ENCODE measurements around the gene SCNN1G. TPM values are rescaled to one million over a fixed set of nuclear protein-coding genes. Genes with fewer than 3 reads are reported as not detected.

Gene SCNN1G
- total RNA-seq, 1 experiment from 2014 or later: not detected

DNA sequence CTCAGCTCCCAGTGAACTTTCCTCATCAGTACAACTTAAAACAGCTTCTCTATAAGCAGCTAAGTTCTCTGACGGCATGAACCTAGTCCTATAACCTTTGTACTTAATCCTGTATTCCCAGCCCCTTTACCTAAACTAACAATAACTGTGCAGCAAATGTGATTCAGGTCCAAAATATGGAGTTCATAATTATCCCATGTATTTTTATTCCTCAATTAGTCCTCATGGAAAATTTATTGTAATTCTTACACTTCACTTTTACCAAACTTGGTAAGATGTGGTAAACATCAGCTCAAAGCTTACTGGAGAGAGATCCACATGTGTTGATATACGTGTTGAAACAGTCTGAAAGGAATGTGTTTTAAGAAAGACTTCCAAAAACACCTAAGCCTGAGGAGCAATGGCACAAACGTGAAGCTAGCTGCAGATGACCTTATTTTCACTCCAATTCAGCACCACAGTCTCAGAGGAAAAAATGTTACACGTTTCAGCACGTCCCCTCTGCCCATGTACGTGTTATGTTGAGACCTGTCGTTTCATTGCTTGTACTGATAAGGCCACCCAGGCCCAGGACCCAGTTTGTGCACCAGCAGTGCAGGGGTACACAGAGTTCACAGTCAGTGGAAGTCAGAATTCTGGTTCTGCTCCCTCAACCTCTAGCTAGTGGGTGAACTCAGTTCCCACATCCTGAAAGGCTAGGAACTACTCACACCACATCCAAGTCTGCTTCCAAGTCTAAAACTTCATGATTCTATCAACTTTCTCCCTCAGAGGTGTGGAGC, 40.4 kb upstream of the SCNN1G start:
- BruUV-seq (replicated peaks): no TSS peak
- no peaks in the 10 kb centered on the region for H4K20me1 ChIP-seq (ENCODE audit: insufficient read depth)
- H3K4me2 ChIP-seq (ENCODE audit: low read length): no peak overlapping the region
- CTCF ChIA-PET: no interaction called here
- no peaks in the 10 kb centered on the region for H3K9me2 ChIP-seq (ENCODE audit: insufficient read depth)
- peaks cover 2 to 10% of the 10 kb centered on the region in 2 experiments; a peak in 2 of 4 replicates for H3K4me1 ChIP-seq (ENCODE audit: control insufficient read depth in 1 of 2, insufficient read depth in 2 of 2, low read length in 2 of 2)
- POLR2A ChIA-PET: no interaction called here
- intact Hi-C loops (cut with micrococcal nuclease): no loop called here
- no peak overlapping the region for H2AFZ ChIP-seq (ENCODE audit: low read depth, low read length, poor library complexity, severe bottlenecking)
- H3K36me3 ChIP-seq (ENCODE audit: control insufficient read depth in 1 of 2, insufficient read depth in 2 of 2, low read length in 2 of 2): no peaks in the 10 kb centered on the region
- DNase-seq (ENCODE audit: low read depth, low spot score) (no peak), ATAC-seq (no peak)
- TF ChIP-seq SP1 (IDR thresholded peaks at IDR 0.05; ENCODE audit: low read depth): no peak
- TF ChIP-seq FOSL1 (IDR thresholded peaks at IDR 0.05; ENCODE audit: low read depth): no peak
- TF ChIP-seq POLR2A (IDR thresholded peaks at IDR 0.05; ENCODE audit: borderline replicate concordance, extremely low read depth, insufficient read depth, insufficient read length): no peak
- no peak for TF ChIP-seq RAD21 (IDR thresholded peaks at IDR 0.05; ENCODE audit: low read depth)
- TF ChIP-seq, protein P1, sequence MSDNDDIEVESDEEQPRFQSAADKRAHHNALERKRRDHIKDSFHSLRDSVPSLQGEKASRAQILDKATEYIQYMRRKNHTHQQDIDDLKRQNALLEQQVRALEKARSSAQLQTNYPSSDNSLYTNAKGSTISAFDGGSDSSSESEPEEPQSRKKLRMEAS (IDR thresholded peaks at IDR 0.05): no peak
- TF ChIP-seq CBX3 (IDR thresholded peaks at IDR 0.05; ENCODE audit: low read depth): no peak
- no peak for TF ChIP-seq ZFX (IDR thresholded peaks at IDR 0.05)
- no peak for TF ChIP-seq YY1 (IDR thresholded peaks at IDR 0.05; ENCODE audit: extremely low read depth, insufficient replicate concordance, low read depth, low read length)
- no peak for TF ChIP-seq CEBPB (IDR thresholded peaks at IDR 0.05; ENCODE audit: low read depth)
- TF ChIP-seq SRF (IDR thresholded peaks at IDR 0.05; ENCODE audit: low read depth): no peak
- TF ChIP-seq ELF1 (IDR thresholded peaks at IDR 0.05; ENCODE audit: borderline replicate concordance, low read depth): no peak
- H3K4me3 ChIP-seq (replicated peaks in 1 of 2; ENCODE audit: low read depth in 1 of 2, low read length in 2 of 2): no peak overlapping the region
- H3K9ac ChIP-seq (ENCODE audit: low read length): no peak overlapping the region
- peaks cover 99% of the 10 kb centered on the region for H3K79me2 ChIP-seq (ENCODE audit: insufficient read depth, low read length)
- RAD21 ChIA-PET (ENCODE audit: low non-redundant PET in 1 of 2, low total read pairs in 2 of 2, uncharacterized antibody in 2 of 2, unreplicated experiment in 2 of 2): no interaction called here
- H3K27ac ChIP-seq (ENCODE audit: low read depth, low read length): no peak overlapping the region
- H3K27me3 ChIP-seq (ENCODE audit: insufficient read depth, low read length): no peaks in the 10 kb centered on the region
- H3K9me3 ChIP-seq (ENCODE audit: control insufficient read depth in 1 of 2, insufficient read depth in 1 of 2, low read depth in 1 of 2, low read length in 2 of 2): no peaks in the 10 kb centered on the region

DNA sequence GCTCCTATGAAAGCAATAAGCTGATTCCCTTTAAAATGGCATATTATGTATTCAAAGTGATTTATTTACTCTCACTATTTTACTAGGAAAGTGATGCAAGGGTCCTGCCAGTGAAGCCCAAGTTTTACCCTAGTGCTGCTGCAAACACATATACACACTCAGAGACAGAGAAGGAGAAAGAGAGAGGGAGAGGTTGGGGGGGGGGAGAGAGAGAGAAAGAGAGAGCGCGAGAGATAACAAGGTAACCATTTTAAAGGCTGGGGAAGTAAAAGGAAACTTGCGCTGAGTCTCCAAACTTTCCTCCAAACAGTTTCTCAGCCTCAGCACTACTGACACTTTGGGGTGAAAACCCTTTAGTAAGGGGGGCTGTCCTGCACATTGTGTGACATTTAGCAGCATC, 39.2 kb upstream of the SCNN1G start:
- ChIA-PET RAD21 (ENCODE audit: low non-redundant PET in 1 of 2, low total read pairs in 2 of 2, uncharacterized antibody in 2 of 2, unreplicated experiment in 2 of 2) (no interaction called here), POLR2A (no interaction called here), CTCF (no interaction called here)
- Histone ChIP-seq H3K9me3 (ENCODE audit: control insufficient read depth in 1 of 2, insufficient read depth in 1 of 2, low read depth in 1 of 2, low read length in 2 of 2) (no peaks in the 10 kb centered on the region), H3K9me2 (ENCODE audit: insufficient read depth) (no peaks in the 10 kb centered on the region), H3K79me2 (ENCODE audit: insufficient read depth, low read length) (peaks cover 99% of the 10 kb centered on the region), H3K27me3 (ENCODE audit: insufficient read depth, low read length) (no peaks in the 10 kb centered on the region), H3K9ac (ENCODE audit: low read length) (no peak overlapping the region), H3K4me2 (ENCODE audit: low read length) (no peak overlapping the region), H3K4me1 (ENCODE audit: control insufficient read depth in 1 of 2, insufficient read depth in 2 of 2, low read length in 2 of 2) (peaks cover 12 to 23% of the 10 kb centered on the region in 2 experiments), H3K36me3 (ENCODE audit: control insufficient read depth in 1 of 2, insufficient read depth in 2 of 2, low read length in 2 of 2) (no peaks in the 10 kb centered on the region), H3K27ac (ENCODE audit: low read depth, low read length) (no peak overlapping the region), H3K4me3 (replicated peaks in 1 of 2; ENCODE audit: low read depth in 1 of 2, low read length in 2 of 2) (no peak overlapping the region), H4K20me1 (ENCODE audit: insufficient read depth) (no peaks in the 10 kb centered on the region), H2AFZ (ENCODE audit: low read depth, low read length, poor library complexity, severe bottlenecking) (no peak overlapping the region)
- TF ChIP-seq POLR2A (IDR thresholded peaks at IDR 0.05; ENCODE audit: borderline replicate concordance, extremely low read depth, insufficient read depth, insufficient read length) (no peak), FOSL1 (IDR thresholded peaks at IDR 0.05; ENCODE audit: low read depth) (no peak), SIN3A (IDR thresholded peaks at IDR 0.05; ENCODE audit: low read depth) (no peak), ZFX (IDR thresholded peaks at IDR 0.05) (no peak), YY1 (IDR thresholded peaks at IDR 0.05; ENCODE audit: extremely low read depth, insufficient replicate concordance, low read depth, low read length) (no peak), CEBPB (IDR thresholded peaks at IDR 0.05; ENCODE audit: low read depth) (no peak), CBX3 (IDR thresholded peaks at IDR 0.05; ENCODE audit: low read depth) (no peak), CTCF (IDR thresholded peaks at IDR 0.05 in 2 of 3, conservative IDR thresholded peaks at IDR 0.05 in 1 of 3; ENCODE audit: borderline replicate concordance in 1 of 3, insufficient read depth in 1 of 3, low read depth in 2 of 3, low read length in 2 of 3) (no peak), ATF3 (IDR thresholded peaks at IDR 0.05) (no peak), RAD21 (IDR thresholded peaks at IDR 0.05; ENCODE audit: low read depth) (no peak), ELF1 (IDR thresholded peaks at IDR 0.05; ENCODE audit: borderline replicate concordance, low read depth) (no peak)
- TF ChIP-seq, protein P2, sequence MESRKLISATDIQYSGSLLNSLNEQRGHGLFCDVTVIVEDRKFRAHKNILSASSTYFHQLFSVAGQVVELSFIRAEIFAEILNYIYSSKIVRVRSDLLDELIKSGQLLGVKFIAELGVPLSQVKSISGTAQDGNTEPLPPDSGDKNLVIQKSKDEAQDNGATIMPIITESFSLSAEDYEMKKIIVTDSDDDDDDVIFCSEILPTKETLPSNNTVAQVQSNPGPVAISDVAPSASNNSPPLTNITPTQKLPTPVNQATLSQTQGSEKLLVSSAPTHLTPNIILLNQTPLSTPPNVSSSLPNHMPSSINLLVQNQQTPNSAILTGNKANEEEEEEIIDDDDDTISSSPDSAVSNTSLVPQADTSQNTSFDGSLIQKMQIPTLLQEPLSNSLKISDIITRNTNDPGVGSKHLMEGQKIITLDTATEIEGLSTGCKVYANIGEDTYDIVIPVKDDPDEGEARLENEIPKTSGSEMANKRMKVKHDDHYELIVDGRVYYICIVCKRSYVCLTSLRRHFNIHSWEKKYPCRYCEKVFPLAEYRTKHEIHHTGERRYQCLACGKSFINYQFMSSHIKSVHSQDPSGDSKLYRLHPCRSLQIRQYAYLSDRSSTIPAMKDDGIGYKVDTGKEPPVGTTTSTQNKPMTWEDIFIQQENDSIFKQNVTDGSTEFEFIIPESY (IDR thresholded peaks at IDR 0.05; ENCODE audit: extremely low read depth, insufficient replicate concordance, low read length): no peak
- no peak for DNase-seq (ENCODE audit: low read depth, low spot score)
- intact Hi-C loops (cut with micrococcal nuclease): no loop called here
- no TSS peak for BruUV-seq (replicated peaks)
- ATAC-seq: no peak

Data from HCT116 (cell line).